ENCODE results near the gene CFAP298.

Gene CFAP298

DNA sequence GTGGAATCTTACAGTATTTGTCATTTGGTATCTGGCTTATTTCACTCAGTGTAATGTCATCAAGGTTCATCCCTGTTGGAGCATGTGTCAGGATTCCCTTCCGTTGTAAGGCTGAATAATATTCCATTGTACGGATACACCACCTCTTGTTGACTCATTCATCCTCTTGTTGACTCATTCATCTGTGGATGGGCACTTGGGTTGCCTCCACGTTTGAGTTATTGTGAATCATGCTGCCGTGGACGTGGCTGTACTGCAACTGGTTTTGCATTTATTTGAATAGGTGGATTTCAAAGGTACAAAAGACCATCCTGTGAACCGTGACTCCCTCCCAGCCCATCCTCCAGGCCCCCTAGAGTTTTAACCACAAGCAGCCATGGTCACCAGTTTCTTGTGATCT lies 15.0 kb downstream of the CFAP298 start:
- DNase-seq = no peak

DNA sequence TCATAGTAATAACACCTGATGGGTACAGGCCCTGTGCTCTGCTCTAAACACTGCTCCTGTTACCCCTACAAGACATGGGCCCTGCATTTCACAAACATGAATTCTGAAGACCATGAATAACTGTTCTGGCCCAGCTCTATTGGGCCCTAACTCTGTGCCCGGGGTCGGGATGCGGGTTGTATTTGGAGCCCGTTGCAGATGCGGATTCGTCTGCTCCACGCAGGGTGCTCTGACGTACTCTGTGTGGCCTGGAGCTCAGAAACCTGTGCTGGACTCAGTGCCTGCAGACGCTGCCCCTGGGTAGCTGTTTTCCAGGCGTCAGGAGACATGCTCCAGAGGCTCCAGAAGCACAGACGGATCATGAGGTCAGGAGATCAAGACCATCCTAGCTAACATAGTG lies 16.7 kb downstream of the CFAP298 start:
- no peak for DNase-seq

- DNase-seq = no peak
Measured at GRCh38 chr21:32593690-32594089, 18.5 kb downstream of the CFAP298 start.

GRCh38 chr21:32592929-32593502 lies 19.2 kb downstream of the CFAP298 start:
- no peak for DNase-seq

DNA sequence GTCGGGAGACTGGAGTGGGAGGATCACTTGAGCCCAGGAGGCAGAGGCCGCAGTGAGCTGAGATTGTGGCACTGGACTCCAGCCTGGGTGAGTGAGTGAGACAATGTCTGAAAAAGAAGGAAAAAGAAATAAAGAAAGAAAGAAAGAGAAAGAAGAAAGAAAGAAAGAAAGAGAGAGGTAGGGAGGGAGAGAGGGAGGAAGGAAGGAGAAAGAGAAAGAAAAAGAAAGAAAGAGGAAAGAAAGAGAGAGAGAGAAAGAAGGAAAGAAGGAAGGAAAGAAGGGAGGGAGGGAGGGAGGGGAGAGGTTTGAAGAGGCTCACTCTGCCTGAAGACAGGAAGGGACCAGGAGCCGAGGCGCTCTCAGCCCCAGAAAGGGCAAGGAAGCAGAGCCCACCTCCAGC lies 22.0 kb downstream of the CFAP298 start:
- DNase-seq = no peak

DNA sequence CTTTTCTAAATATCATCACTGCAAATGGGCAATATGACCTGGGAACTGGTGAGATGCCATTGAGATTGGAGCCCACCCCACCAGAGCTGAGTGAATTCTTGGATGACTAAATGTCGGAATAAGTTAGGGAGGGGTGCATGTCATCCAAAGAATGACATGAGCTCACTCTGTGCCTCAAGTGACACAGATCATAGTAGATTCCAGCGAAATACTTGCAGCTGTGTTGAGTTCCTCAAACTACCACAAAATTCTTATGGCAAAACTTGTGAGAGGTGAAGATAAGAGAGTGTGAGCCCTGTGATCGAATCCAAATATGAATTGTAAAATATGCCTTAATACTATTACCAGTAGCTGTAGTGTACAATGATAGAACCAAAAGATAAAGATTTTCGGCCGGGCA lies 24.5 kb downstream of the CFAP298 start:
- no peak for DNase-seq

DNA sequence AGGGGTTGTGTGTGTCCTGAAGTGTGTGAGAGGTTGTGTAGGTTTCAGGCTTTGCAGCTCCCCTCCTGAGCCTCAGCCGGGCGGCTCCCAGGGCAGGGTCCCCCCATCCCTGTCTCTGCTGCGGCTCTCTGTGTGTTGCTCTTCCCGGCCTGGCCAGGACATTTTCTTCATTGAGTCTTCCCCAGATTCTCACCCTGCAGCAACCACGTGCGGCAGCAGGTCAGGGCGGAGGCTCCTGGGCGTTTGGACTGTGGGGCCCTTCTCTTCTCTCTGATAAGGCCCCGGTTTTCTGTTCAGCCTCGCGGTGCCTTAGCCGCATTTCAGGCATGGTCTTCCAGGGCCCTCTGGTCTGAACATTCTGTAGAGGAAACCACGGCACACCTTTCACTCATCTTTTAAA lies 25.1 kb downstream of the CFAP298 start:
- no peak for DNase-seq

DNA sequence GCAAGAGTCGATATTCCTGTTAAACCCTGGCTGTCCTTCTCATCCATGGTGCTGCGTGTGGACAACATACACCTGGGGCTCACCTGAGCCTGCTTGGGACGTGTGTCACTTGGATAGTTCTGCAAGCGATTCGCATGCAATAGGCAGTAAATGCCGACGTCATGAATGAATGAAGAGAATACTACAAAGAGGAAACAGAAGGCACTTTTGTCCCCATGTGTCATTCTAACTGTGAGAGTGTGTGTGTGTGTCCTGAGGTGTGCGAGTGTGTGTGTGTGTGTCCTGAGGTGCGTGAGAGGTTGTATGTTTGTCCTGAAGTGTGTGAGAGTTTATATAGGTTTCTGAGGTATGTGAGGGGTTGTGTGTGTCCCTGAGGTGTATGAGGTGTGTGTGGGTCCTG lies 26.2 kb downstream of the CFAP298 start:
- DNase-seq = no peak

DNA sequence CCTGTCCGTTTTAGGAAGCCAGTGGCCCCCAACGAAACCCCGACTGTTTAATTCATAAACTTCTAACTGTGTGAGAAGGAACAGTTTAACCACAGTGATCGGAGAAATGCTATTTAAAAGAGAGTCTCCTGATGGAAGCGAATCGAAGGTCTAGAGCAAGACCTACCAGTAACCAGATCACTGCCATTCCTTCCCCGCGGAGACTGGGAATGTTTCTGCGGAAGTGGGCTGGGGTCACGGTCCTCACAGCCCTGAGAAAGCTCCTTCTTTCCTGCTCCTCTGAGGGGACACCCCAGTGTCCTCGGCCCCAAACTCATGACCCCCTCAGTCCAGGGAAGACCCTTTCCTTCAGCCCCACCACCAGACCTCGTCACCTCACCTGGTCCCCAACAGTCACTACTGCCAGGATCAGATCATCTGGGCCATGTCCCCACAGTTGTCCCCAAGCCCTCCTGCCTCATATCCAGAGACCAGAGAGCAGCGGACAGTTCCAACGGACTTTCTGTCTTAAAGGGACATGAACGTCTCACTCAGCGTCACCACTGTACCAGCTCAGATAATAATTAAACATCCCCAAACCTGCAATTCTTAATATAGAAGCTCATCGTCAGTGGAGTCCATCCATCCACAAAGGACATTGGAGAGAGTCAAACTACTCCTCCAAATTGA lies 27.0 kb downstream of the CFAP298 start, which contains the start of gene TCP10L:
TSS of gene TCP10L (minus strand) at position 482 of the 669 bp plus-strand sequence. CDS start 1,219 bp downstream, outside the sequence.
- no peak for DNase-seq

- DNase-seq = no peak
Measured at GRCh38 chr21:32584472-32584871, 27.7 kb downstream of the CFAP298 start.

- DNase-seq = no peak
Measured at GRCh38 chr21:32581732-32582131, 30.4 kb downstream of the CFAP298 start.

DNA sequence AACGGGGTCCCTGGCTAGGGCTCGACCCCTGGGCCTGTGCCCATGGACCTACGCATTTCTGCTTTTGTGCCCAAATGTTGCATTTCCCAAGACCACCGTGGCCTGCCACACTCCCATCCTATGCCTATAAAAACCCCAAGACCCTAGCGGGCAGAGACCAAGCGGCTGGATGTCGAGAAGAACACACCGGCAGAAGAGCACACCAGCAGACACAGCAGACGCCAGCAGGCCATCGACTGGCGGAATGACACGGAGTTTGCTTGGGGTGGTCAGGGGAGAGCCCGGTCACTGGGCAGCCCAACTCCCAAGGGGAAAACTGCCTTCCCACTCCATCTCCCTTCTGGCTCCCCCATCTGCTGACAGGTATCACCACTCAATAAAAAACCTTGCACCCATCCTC lies 31.2 kb downstream of the CFAP298 start:
- DNase-seq = no peak

- DNase-seq = peak; percentile 1
Measured at GRCh38 chr21:32578107-32578691, 34.0 kb downstream of the CFAP298 start.

GRCh38 chr21:32576011-32576410 lies 36.2 kb downstream of the CFAP298 start:
- DNase-seq = no peak

- no peak for DNase-seq
Measured at GRCh38 chr21:32574946-32575925, 36.9 kb downstream of the CFAP298 start.

DNA sequence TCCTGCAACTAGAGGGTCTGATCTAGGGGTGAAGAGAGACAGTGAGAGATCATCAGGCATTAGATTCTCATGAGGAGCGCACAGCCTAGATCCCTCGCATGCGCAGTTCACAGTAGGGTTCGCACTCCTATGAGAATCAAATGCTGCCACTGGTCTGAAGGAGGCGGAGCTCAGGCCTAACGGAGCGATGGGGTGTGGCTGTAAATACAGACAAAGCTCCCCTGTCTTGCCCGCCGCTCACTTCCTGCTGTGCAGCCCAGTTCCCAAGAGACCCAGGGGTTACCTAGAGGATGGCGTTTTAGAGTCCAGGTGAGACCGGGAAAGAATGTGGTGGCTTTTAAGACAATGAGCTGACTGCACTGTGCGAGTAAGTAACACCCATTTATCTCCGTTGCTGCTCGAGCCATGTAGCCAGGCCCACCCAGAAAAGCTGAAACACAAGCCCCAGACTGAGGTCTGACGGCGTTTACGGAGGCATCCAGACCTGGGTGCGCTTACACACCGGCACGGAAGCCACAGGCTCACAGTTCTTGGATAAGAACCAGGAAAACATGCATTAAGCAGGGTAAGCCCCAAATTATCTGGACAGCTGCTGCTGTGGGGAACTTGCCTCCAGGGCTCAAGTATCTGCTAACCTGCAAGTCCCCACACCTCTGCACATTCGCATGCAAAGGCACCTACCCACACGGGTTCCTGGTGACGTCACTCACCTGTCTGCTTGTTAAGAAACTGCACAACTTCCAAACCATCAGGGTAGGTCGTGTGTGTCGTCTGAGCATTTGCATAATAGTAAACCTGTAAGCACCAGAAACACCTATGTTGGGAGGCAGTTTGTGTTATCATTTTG lies 39.4 kb downstream of the CFAP298 start:
- peak; percentile 66 for DNase-seq

DNA sequence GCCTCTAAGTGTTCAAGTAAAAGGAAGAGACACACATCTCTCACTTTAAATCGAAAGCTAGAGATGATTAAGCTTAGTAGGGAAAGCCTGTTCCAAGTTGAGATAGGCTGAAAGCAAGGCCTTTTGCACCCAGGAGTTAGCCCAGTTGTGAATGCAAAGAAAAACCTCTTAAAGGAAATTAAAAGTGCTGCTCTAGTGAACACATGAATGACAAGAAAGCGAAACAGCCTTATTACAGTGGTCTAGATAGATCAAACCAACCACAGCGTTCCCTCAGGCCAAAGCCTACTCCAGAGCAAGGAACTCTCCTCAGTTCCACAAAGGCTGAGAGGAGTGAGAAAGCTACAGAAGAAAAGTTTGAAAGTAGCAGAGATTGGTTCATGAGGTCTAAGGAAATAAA lies 41.7 kb downstream of the CFAP298 start:
- no peak for DNase-seq

DNA sequence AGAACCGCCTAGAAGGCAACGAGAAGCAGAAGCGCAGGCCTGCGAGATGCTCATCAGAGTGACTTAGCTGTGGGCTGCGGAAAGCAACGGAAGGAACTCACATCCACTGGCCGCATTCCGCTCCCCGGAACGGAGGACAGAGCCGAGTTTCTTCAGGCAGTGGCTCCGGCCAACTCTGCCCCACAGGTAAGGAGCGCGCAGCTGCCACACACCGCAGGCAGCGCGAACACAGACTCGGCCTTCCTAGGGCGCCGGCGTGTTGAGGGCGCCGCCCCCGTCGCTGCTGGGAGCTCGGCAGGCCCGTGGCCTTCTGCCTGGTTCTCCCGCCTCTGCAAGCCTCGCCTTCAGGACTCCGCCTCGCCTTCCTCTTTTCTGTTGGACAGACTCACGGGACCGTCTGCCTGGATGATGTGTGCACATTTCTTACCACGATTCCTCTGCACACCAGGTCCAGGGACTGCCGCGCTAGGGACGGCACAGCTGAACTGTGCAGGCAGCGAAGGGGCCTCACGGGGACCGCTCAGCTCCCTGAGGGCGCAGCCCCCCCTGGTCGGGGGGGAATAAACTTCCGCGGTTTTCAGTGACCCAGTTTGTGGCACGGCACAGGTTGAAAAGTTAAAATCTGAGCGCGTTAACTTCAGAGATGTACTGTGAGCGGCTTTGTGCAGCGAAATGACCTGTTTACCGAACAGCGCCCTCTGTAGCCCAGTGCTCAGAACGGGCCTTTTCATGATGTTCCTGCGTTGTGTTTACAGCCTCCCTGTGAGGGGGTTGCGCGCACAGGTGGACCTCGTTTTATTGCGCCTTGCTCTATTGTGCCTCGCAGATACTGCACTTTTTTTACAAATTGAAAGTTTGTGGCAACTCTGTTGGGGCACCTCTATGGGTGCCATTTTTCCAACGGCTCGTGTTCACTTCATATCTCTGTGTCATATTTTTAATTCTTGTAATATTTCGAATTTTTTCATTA lies 42.6 kb downstream of the CFAP298 start:
- DNase-seq = peak; percentile 80

GRCh38 chr21:32567626-32568025 lies 44.6 kb downstream of the CFAP298 start:
- no peak for DNase-seq

DNA sequence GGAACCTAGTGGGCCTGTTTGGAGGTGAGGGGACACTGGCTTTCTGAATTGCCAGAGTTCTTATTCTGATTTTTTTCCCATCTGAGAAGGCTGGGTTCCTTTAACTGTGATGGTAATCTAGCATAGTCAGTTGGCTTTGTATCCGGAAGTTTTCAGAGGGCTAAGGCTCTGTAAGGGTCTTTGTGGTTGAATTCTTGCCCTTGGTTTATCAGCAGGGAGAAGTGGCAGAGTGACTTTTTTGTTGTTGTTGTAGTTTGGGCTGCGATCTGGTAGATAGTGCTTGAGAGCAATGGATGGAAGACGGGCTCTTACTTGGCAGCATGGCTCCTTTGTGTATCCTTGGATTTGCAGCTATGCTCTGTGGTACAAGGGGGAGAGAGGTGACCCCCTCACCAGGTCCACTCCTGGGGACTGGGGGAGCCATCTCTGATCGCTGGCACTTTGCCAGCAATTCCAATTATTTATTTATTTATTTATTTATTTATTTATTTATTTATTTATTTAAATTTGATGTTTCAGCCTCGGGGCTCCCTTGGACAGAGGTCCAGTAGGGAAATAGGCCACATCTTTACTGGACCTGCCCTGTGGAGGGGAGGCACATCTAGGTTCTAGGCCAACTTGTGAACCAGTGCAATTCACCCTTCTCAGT lies 45.3 kb downstream of the CFAP298 start:
- DNase-seq = no peak
